NK-92 treated with Interleukin-12 subunit alpha and Interleukin-12 subunit beta, amount 100 ng/mL, for 24 hours (cell line): ENCODE measurements around the gene SLC10A7.

ENCODE experiments used
- DNase-seq: peaks from one replicate; lab custom pipeline; 2025; lab: John Stamatoyannopoulos, UW

The SLC10A7 gene

GRCh38 chr4:146439999-146440398 is 81.7 kb downstream of the SLC10A7 start:
- DNase-seq, result no peak

- DNase-seq, result no peak
Measured at GRCh38 chr4:146439437-146439836, 82.3 kb downstream of the SLC10A7 start.

- no peak for DNase-seq
Measured at GRCh38 chr4:146437778-146438177, 84.0 kb downstream of the SLC10A7 start.

DNA sequence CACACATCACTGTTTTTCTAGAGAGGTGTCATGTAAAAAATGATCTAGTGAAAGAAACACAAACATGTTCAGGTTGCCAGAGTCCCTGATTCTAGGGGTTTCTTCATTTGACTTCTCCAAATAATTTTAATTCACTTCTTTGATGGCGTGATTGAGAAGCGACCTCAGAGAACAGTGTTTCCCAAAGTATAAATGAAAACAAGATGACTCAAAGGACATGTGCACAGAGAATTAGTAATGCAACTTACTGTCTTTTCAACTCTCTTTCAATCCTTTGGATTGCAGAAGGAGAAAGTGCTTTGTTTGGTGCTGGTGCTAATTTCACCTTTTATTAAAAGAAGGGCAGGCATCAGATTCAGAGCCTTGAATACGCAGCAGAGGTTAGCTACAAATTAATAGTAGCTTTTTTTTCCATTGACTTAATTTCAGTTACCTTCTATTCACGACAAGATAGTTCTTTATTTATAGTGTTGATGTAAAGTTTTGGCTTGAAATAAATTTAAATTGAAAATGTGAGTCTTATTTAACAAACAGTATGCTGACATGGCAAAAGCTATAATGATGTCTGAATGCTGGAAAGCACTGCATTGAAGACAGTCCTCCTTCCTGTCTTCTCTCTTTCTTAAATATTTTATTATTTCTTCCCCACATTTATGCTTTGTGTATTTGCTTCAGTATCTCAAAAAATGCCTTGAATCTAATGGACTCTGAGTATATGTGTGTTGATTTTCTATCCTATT is 85.1 kb downstream of the SLC10A7 start:
- DNase-seq, result no peak

DNA sequence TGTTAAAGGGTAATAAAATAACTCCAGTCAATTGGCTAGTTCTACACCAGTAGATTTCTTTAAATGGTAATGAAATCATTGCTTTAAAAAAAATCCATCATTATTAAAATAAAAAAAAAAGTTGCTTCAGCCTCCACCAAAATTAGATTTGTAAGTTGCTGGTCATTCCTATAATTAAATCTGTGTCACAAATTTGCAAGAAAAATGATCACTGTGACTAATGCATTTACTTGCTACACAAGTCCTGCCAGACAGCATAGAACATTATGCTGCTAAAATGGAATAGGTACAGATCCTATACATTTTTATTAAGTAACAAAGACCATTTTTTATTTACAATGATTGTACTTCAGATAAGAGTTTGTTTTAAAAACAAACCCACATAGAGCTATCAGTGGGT is 85.8 kb downstream of the SLC10A7 start:
- DNase-seq, result no peak

DNA sequence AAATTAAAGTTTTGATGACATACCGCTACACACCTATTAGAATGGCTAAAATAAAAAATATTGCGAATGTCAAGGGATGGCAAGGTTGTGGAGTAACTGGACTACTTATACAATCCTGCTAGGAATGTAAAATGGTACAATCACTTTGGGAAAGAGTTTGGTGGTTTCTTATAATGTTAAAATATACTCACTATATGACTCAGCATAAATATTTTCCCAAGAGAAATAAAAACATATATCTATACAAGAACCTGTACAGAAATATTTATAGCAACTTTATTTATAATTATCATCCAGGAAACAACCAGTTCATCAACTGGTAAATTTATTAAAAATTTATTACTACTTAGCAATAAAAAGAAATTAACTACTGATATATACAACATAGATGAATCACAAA is 89.7 kb downstream of the SLC10A7 start:
- DNase-seq, result no peak

DNA sequence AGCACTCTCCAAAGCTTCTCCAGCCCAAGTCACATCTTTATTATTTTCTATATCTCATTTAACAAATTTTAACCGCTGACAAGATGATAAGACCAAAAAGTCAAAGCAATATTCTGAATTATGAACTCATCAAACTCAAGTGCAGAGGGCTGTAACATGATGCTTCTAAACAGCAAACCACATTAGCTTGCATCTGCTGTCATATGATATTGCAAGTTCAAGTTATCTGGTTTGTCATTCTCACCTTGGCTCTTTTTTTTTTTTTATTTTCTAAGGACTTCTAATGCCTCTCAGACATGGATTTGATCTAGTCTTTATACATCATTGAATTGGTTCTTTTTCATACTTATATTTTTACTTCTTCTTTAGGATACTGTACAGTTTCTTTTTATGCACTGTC is 93.4 kb downstream of the SLC10A7 start:
- no peak for DNase-seq

GRCh38 chr4:146417822-146418221 is 103.9 kb downstream of the SLC10A7 start:
- DNase-seq, result no peak

DNA sequence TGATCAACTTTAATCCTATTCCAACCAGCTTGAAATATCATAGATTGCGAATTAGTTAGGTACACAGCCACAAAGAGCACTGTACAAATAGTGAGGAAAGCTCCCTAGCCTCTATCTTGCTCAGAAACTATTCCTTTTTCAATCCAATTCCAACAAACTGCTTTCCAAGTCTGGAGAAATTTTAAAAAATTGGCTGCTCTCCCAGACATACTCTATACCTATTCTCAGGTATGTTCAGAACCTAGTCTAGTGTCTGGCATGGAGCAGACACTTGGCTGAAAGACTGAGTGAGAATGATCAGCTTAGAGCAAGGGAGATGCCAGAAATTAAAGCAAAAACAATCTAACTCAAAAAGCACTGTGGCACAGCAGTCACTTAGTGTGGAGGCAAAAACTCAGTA is 105.9 kb downstream of the SLC10A7 start:
- no peak for DNase-seq

- DNase-seq, result no peak
Measured at GRCh38 chr4:146407669-146408084, 114.1 kb downstream of the SLC10A7 start.

- DNase-seq, result no peak
Measured at GRCh38 chr4:146407257-146407656, 114.5 kb downstream of the SLC10A7 start.

GRCh38 chr4:146401274-146401673 is 120.5 kb downstream of the SLC10A7 start:
- no peak for DNase-seq

GRCh38 chr4:146398896-146399445 is 122.8 kb downstream of the SLC10A7 start:
- DNase-seq, result no peak

- no peak for DNase-seq
Measured at GRCh38 chr4:146398404-146398803, 123.3 kb downstream of the SLC10A7 start.

DNA sequence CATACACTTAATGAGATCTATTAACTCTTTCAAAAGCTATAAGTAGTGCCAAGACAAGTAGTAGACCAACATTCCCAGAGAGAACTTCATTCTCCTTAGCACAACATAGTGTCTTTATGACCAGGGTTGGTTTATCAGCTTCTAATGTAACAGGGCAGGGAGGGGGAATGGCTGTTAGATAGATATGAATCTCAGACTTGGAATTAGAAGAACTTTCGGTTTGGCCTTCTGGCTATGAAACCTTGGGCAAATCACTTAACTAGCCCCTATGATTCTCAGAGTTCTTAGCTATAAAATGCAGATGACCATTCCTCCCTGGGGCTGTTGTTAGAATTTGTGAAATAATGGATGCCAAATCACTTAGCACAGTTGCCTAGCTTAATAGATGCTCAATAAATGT is 132.2 kb downstream of the SLC10A7 start:
- DNase-seq, result no peak

DNA sequence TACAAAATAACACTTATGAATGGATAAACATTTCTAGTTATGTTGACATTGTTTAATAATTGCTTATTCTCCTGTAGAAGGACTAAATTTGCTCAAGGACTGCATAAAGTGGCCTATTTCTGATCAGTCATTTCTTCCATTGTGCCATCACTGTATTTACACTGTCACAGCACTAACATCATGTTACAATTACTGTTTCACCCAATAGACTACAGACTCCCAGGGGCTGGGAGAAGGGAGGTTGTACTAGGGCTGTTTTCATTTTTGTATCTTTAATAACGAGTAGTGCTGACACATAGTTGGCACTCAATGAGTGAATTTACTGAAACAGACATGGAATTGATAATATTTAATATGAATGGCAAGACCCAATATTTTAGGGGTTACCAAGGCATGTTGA is 139.5 kb downstream of the SLC10A7 start:
- DNase-seq, result no peak

- no peak for DNase-seq
Measured at GRCh38 chr4:146381263-146381872, 140.4 kb downstream of the SLC10A7 start.

DNA sequence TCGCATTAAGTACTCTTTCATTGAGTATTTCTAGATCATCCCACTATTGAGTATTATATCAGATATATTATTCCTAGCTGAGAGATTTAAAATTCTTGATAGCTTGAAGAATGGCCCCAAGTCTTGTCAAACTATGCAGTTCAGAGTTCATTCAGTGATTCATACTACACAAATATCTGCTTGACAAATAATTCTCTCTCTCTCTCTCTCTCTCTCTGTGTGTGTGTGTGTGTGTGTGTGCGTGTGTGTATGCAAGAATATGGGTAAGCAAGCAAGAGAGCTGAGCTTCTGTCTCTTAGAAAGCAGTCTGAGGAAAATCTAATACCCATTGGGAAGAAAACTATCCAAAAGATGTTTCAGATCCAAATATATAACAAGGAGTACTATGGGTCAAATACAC is 142.0 kb downstream of the SLC10A7 start:
- DNase-seq, result no peak

- DNase-seq, result no peak
Measured at GRCh38 chr4:146371812-146372211, 149.9 kb downstream of the SLC10A7 start.

- DNase-seq, result no peak
Measured at GRCh38 chr4:146370841-146371240, 150.9 kb downstream of the SLC10A7 start.

DNA sequence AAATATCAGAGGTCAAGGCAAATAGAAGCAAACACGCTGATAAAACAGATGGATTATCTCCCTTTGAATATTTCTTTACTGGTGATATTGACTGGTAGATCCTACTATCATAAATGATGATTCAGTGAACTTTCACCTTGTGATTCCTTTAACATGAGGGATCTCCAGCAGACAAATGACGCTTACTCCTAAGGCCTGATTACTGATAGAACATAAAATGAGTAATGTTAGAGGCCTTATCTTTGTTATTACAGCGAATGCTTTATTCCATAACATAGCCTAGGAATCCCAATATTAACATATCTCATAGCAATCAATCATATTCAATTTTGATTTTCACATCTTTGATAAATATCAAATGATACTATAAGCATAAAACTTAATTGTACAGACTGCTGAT is 152.3 kb downstream of the SLC10A7 start:
- DNase-seq, result no peak

- no peak for DNase-seq
Measured at GRCh38 chr4:146368209-146368608, 153.5 kb downstream of the SLC10A7 start.

DNA sequence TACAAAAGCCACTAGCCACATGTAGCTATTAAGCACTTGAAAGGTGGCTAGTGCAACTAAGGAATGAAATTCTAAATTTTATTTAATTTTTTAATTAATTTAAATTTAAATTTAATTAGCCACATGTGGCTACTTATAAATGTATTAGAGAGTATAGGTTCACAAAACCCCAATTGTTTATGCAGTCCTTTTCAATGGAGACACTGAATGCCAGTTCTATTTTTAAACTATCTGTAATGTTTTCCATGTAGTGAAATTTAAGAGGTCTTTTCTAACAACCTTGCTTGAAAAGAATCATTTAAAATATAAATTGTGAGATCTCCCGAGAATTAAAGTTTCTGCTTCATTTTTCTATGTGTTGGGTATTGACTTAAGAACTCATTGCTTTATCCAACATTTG is 154.4 kb downstream of the SLC10A7 start:
- DNase-seq, result no peak

- no peak for DNase-seq
Measured at GRCh38 chr4:146359771-146360170, 162.0 kb downstream of the SLC10A7 start.
